GM12878 (cell line): ENCODE results near the gene CFAP54. TPM values are rescaled to one million over a fixed set of nuclear protein-coding genes. Genes with fewer than 3 reads are reported as not detected.

Source experiments
- ASH2L ChIP-seq: fragments of 300-600, 200-600 bp; sonication (generic); IDR thresholded peaks from 2 replicates; pipeline ENCODE4 v1.6.1; 2017; ENCODE audit warnings: low read depth, mild to moderate bottlenecking, borderline replicate concordance
- ATF7 ChIP-seq: fragments of 450-650 bp; IDR thresholded peaks from 2 replicates; pipeline ENCODE4 v1.6.1; 2016; ENCODE audit warnings: low read depth, mild to moderate bottlenecking
- BHLHE40 ChIP-seq, 2 experiments: fragments of 450-650 bp in 1 of 2; IDR thresholded peaks; 2 replicates each; pipeline ENCODE4 v1.6.1; 2011 to 2017; ENCODE audit warnings: low read depth in 2 of 2, borderline replicate concordance in 1 of 2, improper control_type of control experiment in 1 of 2, low read length in 1 of 2, mild to moderate bottlenecking in 1 of 2
- BRCA1 ChIP-seq: IDR thresholded peaks from 2 replicates; pipeline ENCODE4 v1.6.1; 2011; ENCODE audit warnings: low read depth, low read length, improper control_type of control experiment
- GABPA ChIP-seq: IDR thresholded peaks from 2 replicates; pipeline ENCODE4 v1.6.1; 2014; ENCODE audit warnings: antibody characterized with exemption, low read depth, mild to moderate bottlenecking, inconsistent platforms
- HCFC1 ChIP-seq: fragments of 150-350 bp; IDR thresholded peaks from 2 replicates; pipeline ENCODE4 v1.6.1; 2014; ENCODE audit warnings: low read length
- HSF1 ChIP-seq: fragments of 150-350 bp; IDR thresholded peaks from 2 replicates; pipeline ENCODE4 v1.6.1; 2014; ENCODE audit warnings: mild to moderate bottlenecking, low read depth, low read length
- IRF4 ChIP-seq: IDR thresholded peaks from 2 replicates; pipeline ENCODE4 v1.6.1; 2011; ENCODE audit warnings: low read depth, low read length
- KLF5 ChIP-seq: fragments of 450-650 bp; IDR thresholded peaks from 2 replicates; pipeline ENCODE4 v1.6.1; 2014; ENCODE audit warnings: mild to moderate bottlenecking; ENCODE audit not compliant: partially characterized antibody
- MXI1 ChIP-seq: fragments of 150-350 bp; IDR thresholded peaks from 2 replicates; pipeline ENCODE4 v1.6.1; 2011; ENCODE audit warnings: low read depth, mild to moderate bottlenecking, inconsistent platforms, low read length, improper control_type of control experiment
- NBN ChIP-seq: fragments of 450-650 bp; IDR thresholded peaks from 2 replicates; pipeline ENCODE4 v1.6.1; 2016
- NFYB ChIP-seq: IDR thresholded peaks from 2 replicates; pipeline ENCODE4 v1.6.1; 2011; ENCODE audit warnings: low read depth, mild to moderate bottlenecking, low read length, improper control_type of control experiment, moderate library complexity; ENCODE audit not compliant: insufficient read depth
- POLR2AphosphoS5 ChIP-seq: IDR thresholded peaks from 2 replicates; pipeline ENCODE4 v1.6.1; 2011; ENCODE audit warnings: mild to moderate bottlenecking, low read length, inconsistent platforms
- PRDM15 ChIP-seq: fragments of 450-650 bp; formaldehyde crosslinking; IDR thresholded peaks from 2 replicates; pipeline ENCODE4 v1.4.0; 2020; ENCODE audit warnings: mild to moderate bottlenecking, moderate library complexity
- RB1 ChIP-seq: fragments of 450-650 bp; formaldehyde crosslinking; IDR thresholded peaks from 2 replicates; pipeline ENCODE4 v1.6.1; 2017; ENCODE audit warnings: mild to moderate bottlenecking, borderline replicate concordance
- RFX5 ChIP-seq: IDR thresholded peaks from 2 replicates; pipeline ENCODE4 v1.6.1; 2011; ENCODE audit warnings: low read depth, low read length, improper control_type of control experiment
- RUNX3 ChIP-seq: IDR thresholded peaks from 2 replicates; pipeline ENCODE4 v1.6.1; 2012; ENCODE audit warnings: low read length, inconsistent platforms
- SIX5 ChIP-seq: IDR thresholded peaks from 2 replicates; pipeline ENCODE4 v1.6.1; 2011; ENCODE audit warnings: mild to moderate bottlenecking, low read depth, low read length, moderate library complexity; ENCODE audit not compliant: severe bottlenecking
- SMC3 ChIP-seq: IDR thresholded peaks from 2 replicates; pipeline ENCODE4 v1.6.1; 2011; ENCODE audit warnings: low read length, improper control_type of control experiment, borderline replicate concordance
- SP1 ChIP-seq: IDR thresholded peaks from one replicate; pipeline ENCODE4 v1.6.1; 2011; ENCODE audit warnings: low read depth, low read length
- STAT3 ChIP-seq: IDR thresholded peaks from 2 replicates; pipeline ENCODE4 v1.6.1; 2011; ENCODE audit warnings: low read depth, low read length, improper control_type of control experiment
- TAF1 ChIP-seq: IDR thresholded peaks from 2 replicates; pipeline ENCODE4 v1.6.1; 2011; ENCODE audit warnings: mild to moderate bottlenecking, low read depth, low read length, borderline replicate concordance
- TBL1XR1 ChIP-seq: IDR thresholded peaks from 2 replicates; pipeline ENCODE4 v1.6.1; 2012; ENCODE audit warnings: low read depth, low read length, improper control_type of control experiment
- TCF7 ChIP-seq: IDR thresholded peaks from 2 replicates; pipeline ENCODE4 v1.6.1; 2014; ENCODE audit warnings: antibody characterized with exemption, borderline replicate concordance
- USF2 ChIP-seq: IDR thresholded peaks from 2 replicates; pipeline ENCODE4 v1.6.1; 2011; ENCODE audit warnings: low read depth, low read length, improper control_type of control experiment, borderline replicate concordance
- ZNF24 ChIP-seq: fragments of 450-650 bp; IDR thresholded peaks from 2 replicates; pipeline ENCODE4 v1.6.1; 2017; ENCODE audit warnings: antibody characterized with exemption, mild to moderate bottlenecking
- ZNF274 ChIP-seq: IDR thresholded peaks from one replicate; pipeline ENCODE4 v1.8.0; 2011; ENCODE audit not compliant: insufficient read length, insufficient read depth
- polyA plus RNA-seq, 11 experiments: library from polyadenylated mRNA; depleted of rRNA in 4 of 11; unstranded in 6 of 11; stranded (reverse) in 5 of 11; fragments of >200 nt; fragmentation: Nextera tagmentation in 4 of 11; fragmentation: Illumina TruSeq in 1 of 11; extraction: Ambion mirVana in 4 of 11; extraction: Trizol in 1 of 11; gene quantifications; 1 replicate in 1 of 11; 2 replicates in 10 of 11; pipeline versions ENCODE4 v1.2.1 to v1.2.3, GENCODE V29; 2011 to 2016; ENCODE audit warnings: inconsistent platforms in 2 of 11, missing spikeins in 2 of 11, low read depth in 1 of 11
- total RNA-seq, 4 experiments: library from RNA; depleted of rRNA in 3 of 4; stranded (reverse); fragments of >200 nt in 3 of 4; fragmentation: Illumina TruSeq in 1 of 4; extraction: Trizol in 1 of 4; gene quantifications; 2 replicates each; pipeline versions ENCODE4 v1.2.1 to v1.2.3, GENCODE V29; 2013 to 2021

The CFAP54 gene
- total and polyA plus RNA-seq, 10 of the 15 experiments (the other 5 are each of a cell fraction or from before 2014, with no cell fraction given), result 0.19 to 1.5 (median 0.56) TPM

- TF ChIP-seq USF2 (no peak), MXI1 (no peak), TCF7 (no peak), GABPA (no peak), SMC3 (peak; percentile 90), POLR2AphosphoS5 (no peak), PRDM15 (CRISPR knock-in tag) (no peak), IRF4 (no peak), HCFC1 (no peak), KLF5 (no peak), TBL1XR1 (no peak), HSF1 (no peak), ASH2L (no peak), NBN (peak; percentile 19; the same call in 1 of the 2 replicates), STAT3 (no peak), RUNX3 (peak; percentile 36; the same call in 1 of the 2 replicates), ATF7 (peak; percentile 51), RB1 (no peak), BHLHE40 (IDR thresholded peaks at IDR 0.05; ENCODE audit: borderline replicate concordance in 1 of 2, low read depth in 2 of 2, low read length in 1 of 2) (peak in 1 of 2 experiments; percentile 25; a peak in 1 of 4 replicates), SIX5 (no peak), ZNF274 (no peak), SP1 (no peak), TAF1 (no peak), NFYB (no peak), RFX5 (no peak), BRCA1 (no peak), ZNF24 (peak; percentile 77; the same call in 1 of the 2 replicates)
Measured at GRCh38 chr12:96516472-96517430, 27.4 kb downstream of the CFAP54 start (continued).
